ENCODE data around the gene SCML1.

GRCh38 chrX:17710871-17711301, 26.4 kb upstream of the SCML1 start:
- TF ChIP-seq YY1 (tag by site-specific recombination; IDR thresholded peaks at IDR 0.05) (no peak), CTCF (tag by site-specific recombination; IDR thresholded peaks at IDR 0.05) (no peak), ZNF324 (tag by site-specific recombination; IDR thresholded peaks at IDR 0.05) (no peak), ZNF513 (tag by site-specific recombination; IDR thresholded peaks at IDR 0.05) (no peak), ZNF292 (tag by site-specific recombination; IDR thresholded peaks at IDR 0.05; ENCODE audit: borderline replicate concordance, low read depth) (no peak), ZNF529 (tag by site-specific recombination; IDR thresholded peaks at IDR 0.05; ENCODE audit: insufficient replicate concordance) (no peak), ZNF664 (tag by site-specific recombination; IDR thresholded peaks at IDR 0.05) (no peak), SP2 (tag by site-specific recombination; IDR thresholded peaks at IDR 0.05) (no peak), REST (tag by site-specific recombination; IDR thresholded peaks at IDR 0.05) (no peak), ZXDB (tag by site-specific recombination; IDR thresholded peaks at IDR 0.05) (no peak), ZBTB48 (tag by site-specific recombination; IDR thresholded peaks at IDR 0.05) (no peak), ZNF23 (tag by site-specific recombination; IDR thresholded peaks at IDR 0.05; ENCODE audit: borderline replicate concordance) (no peak), ZNF76 (tag by site-specific recombination; IDR thresholded peaks at IDR 0.05; ENCODE audit: borderline replicate concordance, low read depth) (no peak), ZNF398 (tag by site-specific recombination; IDR thresholded peaks at IDR 0.05) (no peak)
